Hepatocyte (in vitro differentiated cells): ENCODE results near the gene SLIT1. TPM values are rescaled to one million over a fixed set of nuclear protein-coding genes. Genes with fewer than 3 reads are reported as not detected.

Experiments used
- DNase-seq: peaks from one replicate; pipeline ENCODE4 v3.0.0-alpha.2; 2016; ENCODE audit warnings: low spot score
- H2AFZ ChIP-seq: fragments of 200-600 bp; sonication (generic); 2 replicates; pipeline ENCODE4 v1.6.0; 2016; ENCODE audit warnings: antibody characterized with exemption, mild to moderate bottlenecking
- H3K27ac ChIP-seq: fragments of 200-600 bp; sonication (generic); 2 replicates; pipeline ENCODE4 v1.5.1; 2016; ENCODE audit warnings: mild to moderate bottlenecking
- H3K27me3 ChIP-seq: fragments of 200-600 bp; sonication (generic); 2 replicates; pipeline ENCODE4 v1.6.1; 2016
- H3K36me3 ChIP-seq: fragments of 200-600 bp; sonication (generic); replicated peaks from 2 replicates; pipeline ENCODE4 v1.5.1; 2016; ENCODE audit warnings: low read depth; ENCODE audit not compliant: insufficient read depth
- H3K4me1 ChIP-seq: fragments of 200-600 bp; sonication (generic); 2 replicates; pipeline ENCODE4 v1.5.1; 2016; ENCODE audit warnings: mild to moderate bottlenecking, moderate library complexity; ENCODE audit not compliant: insufficient read depth
- H3K4me2 ChIP-seq: fragments of 200-600 bp; sonication (generic); 2 replicates; pipeline ENCODE4 v1.6.0; 2016
- H3K4me3 ChIP-seq: fragments of 200-600 bp; sonication (generic); 2 replicates; pipeline ENCODE4 v1.5.1; 2016; ENCODE audit warnings: mild to moderate bottlenecking
- H3K79me2 ChIP-seq: fragments of 200-600 bp; sonication (generic); 2 replicates; pipeline ENCODE4 v1.6.0; 2017; ENCODE audit warnings: mild to moderate bottlenecking
- H3K9me2 ChIP-seq: fragments of 200-600 bp; sonication (generic); replicated peaks from 2 replicates; pipeline ENCODE4 v1.6.0; 2017; ENCODE audit warnings: mild to moderate bottlenecking; ENCODE audit not compliant: insufficient read depth
- H3K9me3 ChIP-seq: fragments of 200-600 bp; sonication (generic); 2 replicates; pipeline ENCODE4 v1.5.1; 2016; ENCODE audit warnings: low read depth, mild to moderate bottlenecking
- H4K20me1 ChIP-seq: fragments of 200-600 bp; sonication (generic); 2 replicates; pipeline ENCODE4 v1.6.0; 2016; ENCODE audit warnings: mild to moderate bottlenecking; ENCODE audit not compliant: insufficient read depth, poor library complexity, severe bottlenecking
- EZH2 ChIP-seq: fragments of 200-600 bp; sonication (generic); IDR thresholded peaks from 2 replicates; pipeline ENCODE4 v1.6.1; 2016; ENCODE audit warnings: antibody characterized with exemption, mild to moderate bottlenecking, borderline replicate concordance
- EZH2phosphoT487 ChIP-seq: fragments of 200-600 bp; sonication (generic); IDR thresholded peaks from one replicate; pipeline ENCODE4 v1.6.1; 2018; ENCODE audit warnings: antibody characterized with exemption, mild to moderate bottlenecking, low read depth, moderate library complexity; ENCODE audit not compliant: unreplicated experiment, severe bottlenecking
- WGBS: methylation state at CpG from one replicate; pipeline ENCODE4 v1.1.6; 2016; ENCODE audit warnings: low lambda C conversion rate; ENCODE audit errors: missing lambda C conversion rate; 5-methylcytosine and 5-hydroxymethylcytosine counted together
- polyA plus RNA-seq: library from polyadenylated mRNA; unstranded; fragments of >200 nt; fragmentation: Nextera tagmentation; extraction: Ambion mirVana; gene quantifications from 2 replicates; pipeline ENCODE4 v1.2.1, GENCODE V29; 2016
- total RNA-seq: library from RNA; depleted of rRNA; stranded (reverse); fragments of >200 nt; gene quantifications from 2 replicates; pipeline ENCODE4 v1.2.3, GENCODE V29; 2014
- TF ChIP-seq, protein P1 (sequence below): fragments of 200-600 bp; sonication (generic); IDR thresholded peaks from 2 replicates; pipeline ENCODE4 v1.5.1; 2016; ENCODE audit warnings: antibody characterized with exemption, mild to moderate bottlenecking; ENCODE audit not compliant: poor library complexity

The SLIT1 gene
- total and polyA plus RNA-seq, 2 experiments from 2014 or later = 0.47 to 0.65 TPM

DNA sequence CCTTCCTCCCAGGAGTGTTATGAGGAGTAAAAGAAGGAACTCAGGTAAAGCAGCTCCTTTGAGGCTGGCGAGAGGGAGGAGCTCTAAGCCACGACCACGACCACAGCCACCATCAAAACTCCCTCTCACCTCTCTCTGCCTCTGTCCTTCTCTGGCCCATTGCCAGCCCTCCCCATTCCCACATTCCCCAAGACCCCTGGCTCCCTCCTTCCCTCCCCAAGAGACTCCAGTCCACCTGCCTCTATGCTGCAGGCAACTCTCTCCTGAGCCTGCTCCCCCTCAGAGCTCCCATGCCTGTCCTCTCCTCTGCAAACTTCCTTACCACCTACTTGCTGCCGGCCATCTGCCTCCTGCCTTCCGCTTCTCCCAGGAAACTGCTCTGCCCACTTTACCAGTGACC is 9.5 kb downstream of the SLIT1 start:
- no peaks in the 10 kb centered on the region for H4K20me1 ChIP-seq
- H3K4me1 ChIP-seq = no peaks in the 10 kb centered on the region
- no peak for DNase-seq
- WGBS = 79% methylated on average over 5 of the region's 5 CpGs
- H3K4me2 ChIP-seq = no peak overlapping the region
- H2AFZ ChIP-seq = no peak overlapping the region
- H3K9me3 ChIP-seq = no peaks in the 10 kb centered on the region
- H3K36me3 ChIP-seq = no peaks in the 10 kb centered on the region
- TF ChIP-seq EZH2phosphoT487 (no peak), EZH2 (no peak)
- TF ChIP-seq, protein P1, sequence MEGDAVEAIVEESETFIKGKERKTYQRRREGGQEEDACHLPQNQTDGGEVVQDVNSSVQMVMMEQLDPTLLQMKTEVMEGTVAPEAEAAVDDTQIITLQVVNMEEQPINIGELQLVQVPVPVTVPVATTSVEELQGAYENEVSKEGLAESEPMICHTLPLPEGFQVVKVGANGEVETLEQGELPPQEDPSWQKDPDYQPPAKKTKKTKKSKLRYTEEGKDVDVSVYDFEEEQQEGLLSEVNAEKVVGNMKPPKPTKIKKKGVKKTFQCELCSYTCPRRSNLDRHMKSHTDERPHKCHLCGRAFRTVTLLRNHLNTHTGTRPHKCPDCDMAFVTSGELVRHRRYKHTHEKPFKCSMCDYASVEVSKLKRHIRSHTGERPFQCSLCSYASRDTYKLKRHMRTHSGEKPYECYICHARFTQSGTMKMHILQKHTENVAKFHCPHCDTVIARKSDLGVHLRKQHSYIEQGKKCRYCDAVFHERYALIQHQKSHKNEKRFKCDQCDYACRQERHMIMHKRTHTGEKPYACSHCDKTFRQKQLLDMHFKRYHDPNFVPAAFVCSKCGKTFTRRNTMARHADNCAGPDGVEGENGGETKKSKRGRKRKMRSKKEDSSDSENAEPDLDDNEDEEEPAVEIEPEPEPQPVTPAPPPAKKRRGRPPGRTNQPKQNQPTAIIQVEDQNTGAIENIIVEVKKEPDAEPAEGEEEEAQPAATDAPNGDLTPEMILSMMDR = no peak
- H3K79me2 ChIP-seq = no peaks in the 10 kb centered on the region
- H3K27me3 ChIP-seq = peaks cover 39% of the 10 kb centered on the region
- no peaks in the 10 kb centered on the region for H3K9me2 ChIP-seq
- no peak overlapping the region for H3K4me3 ChIP-seq
- no peak overlapping the region for H3K27ac ChIP-seq

DNA sequence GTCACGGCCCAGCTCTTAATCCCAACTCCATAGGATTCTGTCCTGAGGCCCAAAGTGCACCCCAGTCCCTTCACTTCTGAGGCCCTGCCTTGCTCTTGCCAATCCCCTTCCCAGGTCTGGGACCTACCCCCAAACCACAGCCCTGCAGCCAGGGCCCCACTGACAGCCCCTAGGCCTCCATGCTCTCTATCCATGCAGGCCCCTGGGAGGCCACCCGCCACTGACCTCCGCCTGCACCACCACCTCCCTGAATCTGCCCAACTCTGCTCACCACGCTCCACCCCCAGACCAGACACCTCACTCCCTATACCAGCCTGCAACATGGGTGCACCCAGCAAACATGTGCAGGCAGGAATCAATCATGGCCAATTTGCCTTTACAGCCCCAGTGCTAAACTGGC is 10.2 kb downstream of the SLIT1 start:
- H3K9me2 ChIP-seq = no peaks in the 10 kb centered on the region
- H3K4me3 ChIP-seq = no peak overlapping the region
- TF ChIP-seq EZH2 = no peak
- TF ChIP-seq, protein P1 = no peak
- no peak for TF ChIP-seq EZH2phosphoT487
- no peak overlapping the region for H2AFZ ChIP-seq
- no peaks in the 10 kb centered on the region for H3K4me1 ChIP-seq
- no peaks in the 10 kb centered on the region for H3K79me2 ChIP-seq
- 95% methylated on average over 4 of the region's 4 CpGs for WGBS
- peaks cover 35% of the 10 kb centered on the region for H3K27me3 ChIP-seq
- no peak overlapping the region for H3K27ac ChIP-seq
- no peaks in the 10 kb centered on the region for H3K36me3 ChIP-seq
- H3K4me2 ChIP-seq = no peak overlapping the region
- no peaks in the 10 kb centered on the region for H4K20me1 ChIP-seq
- no peaks in the 10 kb centered on the region for H3K9me3 ChIP-seq
- no peak for DNase-seq

DNA sequence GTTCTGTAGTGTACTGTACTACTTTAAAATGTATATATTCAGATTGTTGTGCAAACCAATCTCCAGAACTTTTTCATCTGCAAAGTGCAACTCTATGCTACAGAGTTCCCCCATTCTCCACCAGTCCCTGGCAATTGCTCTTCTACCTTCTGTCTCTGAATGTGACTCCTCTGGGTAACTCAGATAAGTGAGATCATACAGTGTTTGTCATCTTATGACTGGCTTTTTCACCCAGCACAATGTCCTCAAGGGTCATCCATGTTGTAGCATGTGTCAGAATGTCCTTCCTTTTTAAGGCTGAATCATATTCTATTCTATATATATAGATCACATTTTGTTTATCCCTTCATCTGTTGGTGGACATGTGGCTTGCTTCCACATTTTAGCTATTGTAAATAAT is 10.8 kb downstream of the SLIT1 start:
- Histone ChIP-seq H3K79me2 (no peaks in the 10 kb centered on the region), H4K20me1 (no peaks in the 10 kb centered on the region), H3K27me3 (peaks cover 28% of the 10 kb centered on the region), H3K9me2 (no peaks in the 10 kb centered on the region), H2AFZ (no peak overlapping the region), H3K9me3 (no peaks in the 10 kb centered on the region), H3K4me1 (no peaks in the 10 kb centered on the region), H3K27ac (no peak overlapping the region), H3K36me3 (no peaks in the 10 kb centered on the region), H3K4me2 (no peak overlapping the region), H3K4me3 (no peak overlapping the region)
- DNase-seq = no peak
- TF ChIP-seq EZH2 (no peak), EZH2phosphoT487 (no peak)
- TF ChIP-seq, protein P1 = no peak

DNA sequence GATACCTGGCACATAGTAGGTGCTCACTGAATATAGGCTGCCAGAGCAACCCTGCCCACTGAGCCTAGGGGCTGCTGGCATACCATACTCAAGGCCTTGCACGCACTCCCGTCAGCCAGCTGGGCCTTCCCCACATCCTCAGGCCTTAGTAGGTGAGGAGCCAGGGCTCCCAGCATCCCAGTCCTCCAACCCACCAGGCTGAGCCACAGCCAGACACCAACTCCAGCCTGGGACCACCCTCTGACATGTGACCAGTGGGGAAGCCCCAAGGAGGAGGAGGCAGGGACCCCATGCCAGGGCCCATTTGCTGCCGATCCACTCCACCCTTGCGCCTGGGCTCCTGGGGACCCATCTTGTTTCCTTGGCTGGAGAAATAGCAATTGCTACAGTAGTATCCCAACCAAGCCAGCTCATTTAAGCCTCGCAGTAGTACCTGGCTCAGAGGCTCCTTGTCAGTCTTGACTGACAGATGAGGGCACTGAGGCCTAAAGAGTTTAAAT is 11.4 kb downstream of the SLIT1 start:
- Histone ChIP-seq H3K4me2 (no peak overlapping the region), H3K4me1 (no peaks in the 10 kb centered on the region), H3K4me3 (no peak overlapping the region), H3K9me2 (no peaks in the 10 kb centered on the region), H4K20me1 (no peaks in the 10 kb centered on the region), H3K27ac (no peak overlapping the region), H3K36me3 (no peaks in the 10 kb centered on the region), H3K9me3 (no peaks in the 10 kb centered on the region), H3K79me2 (no peaks in the 10 kb centered on the region), H3K27me3 (peaks cover 22% of the 10 kb centered on the region), H2AFZ (no peak overlapping the region)
- no peak for DNase-seq
- 91% methylated on average over 5 of the region's 5 CpGs for WGBS
- TF ChIP-seq EZH2phosphoT487 = no peak
- TF ChIP-seq, protein P1 = no peak
- no peak for TF ChIP-seq EZH2
